GM18498 (cell line): ENCODE measurements around the gene YIF1A.
A peak's percentile ranks its signal among the peaks of the same experiment; 100 is the strongest.

Source experiments
- ATAC-seq: cut with Tn5 transposase; IDR thresholded peaks from one replicate; pipeline ENCODE4 v1.9.1; 2021; ENCODE audit warnings: mild to moderate bottlenecking, moderate library complexity; ENCODE audit not compliant: unreplicated experiment

The YIF1A gene, protein sequence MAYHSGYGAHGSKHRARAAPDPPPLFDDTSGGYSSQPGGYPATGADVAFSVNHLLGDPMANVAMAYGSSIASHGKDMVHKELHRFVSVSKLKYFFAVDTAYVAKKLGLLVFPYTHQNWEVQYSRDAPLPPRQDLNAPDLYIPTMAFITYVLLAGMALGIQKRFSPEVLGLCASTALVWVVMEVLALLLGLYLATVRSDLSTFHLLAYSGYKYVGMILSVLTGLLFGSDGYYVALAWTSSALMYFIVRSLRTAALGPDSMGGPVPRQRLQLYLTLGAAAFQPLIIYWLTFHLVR

DNA sequence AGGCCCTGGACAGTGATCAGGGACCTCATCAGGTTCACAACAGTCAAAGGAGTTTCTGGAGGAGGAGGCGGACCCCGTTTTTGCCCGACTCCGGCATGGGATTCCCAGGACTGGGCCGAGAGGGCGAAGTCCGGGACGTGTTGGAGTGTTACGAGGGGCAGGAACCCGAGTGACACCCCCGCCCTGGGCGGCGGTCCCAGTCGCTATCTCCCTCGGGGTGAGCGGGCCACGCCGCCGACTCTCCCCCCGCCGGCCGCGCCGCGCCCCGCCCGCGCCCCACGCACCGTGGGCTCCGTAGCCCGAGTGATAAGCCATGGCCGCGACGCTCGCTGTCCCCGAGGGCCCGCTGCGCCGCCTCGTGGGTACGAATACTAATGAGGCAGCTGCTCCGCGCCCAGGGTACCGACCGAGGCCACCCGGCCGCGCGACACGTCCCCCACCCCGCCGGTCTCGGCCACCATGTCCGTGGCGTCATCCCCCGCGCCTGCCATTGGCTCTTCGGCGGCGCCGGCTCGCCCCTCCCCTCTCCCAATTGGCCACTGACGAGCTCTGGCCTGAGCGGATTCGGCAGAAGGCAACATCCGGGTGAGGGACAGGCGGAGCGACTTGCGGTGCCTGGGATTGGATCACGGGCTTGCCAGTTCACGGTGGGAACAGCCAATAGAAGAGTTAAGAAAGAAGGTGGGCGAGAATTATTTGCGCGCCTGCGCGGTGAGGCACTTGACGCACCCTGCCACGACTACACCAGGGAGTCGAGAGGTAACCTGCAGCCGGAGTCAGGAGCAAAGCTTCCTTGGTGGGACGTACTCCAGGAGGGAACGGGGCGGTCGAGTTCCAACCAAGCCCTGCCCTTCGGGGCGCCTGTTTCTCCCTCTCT lies at the start of gene YIF1A:
Gene YIF1A, minus strand, starts transcription at position 473 of the 877 bp plus-strand sequence. Its CDS starts 158 bp downstream, at position 315.
- ATAC-seq: peak; percentile 85

DNA sequence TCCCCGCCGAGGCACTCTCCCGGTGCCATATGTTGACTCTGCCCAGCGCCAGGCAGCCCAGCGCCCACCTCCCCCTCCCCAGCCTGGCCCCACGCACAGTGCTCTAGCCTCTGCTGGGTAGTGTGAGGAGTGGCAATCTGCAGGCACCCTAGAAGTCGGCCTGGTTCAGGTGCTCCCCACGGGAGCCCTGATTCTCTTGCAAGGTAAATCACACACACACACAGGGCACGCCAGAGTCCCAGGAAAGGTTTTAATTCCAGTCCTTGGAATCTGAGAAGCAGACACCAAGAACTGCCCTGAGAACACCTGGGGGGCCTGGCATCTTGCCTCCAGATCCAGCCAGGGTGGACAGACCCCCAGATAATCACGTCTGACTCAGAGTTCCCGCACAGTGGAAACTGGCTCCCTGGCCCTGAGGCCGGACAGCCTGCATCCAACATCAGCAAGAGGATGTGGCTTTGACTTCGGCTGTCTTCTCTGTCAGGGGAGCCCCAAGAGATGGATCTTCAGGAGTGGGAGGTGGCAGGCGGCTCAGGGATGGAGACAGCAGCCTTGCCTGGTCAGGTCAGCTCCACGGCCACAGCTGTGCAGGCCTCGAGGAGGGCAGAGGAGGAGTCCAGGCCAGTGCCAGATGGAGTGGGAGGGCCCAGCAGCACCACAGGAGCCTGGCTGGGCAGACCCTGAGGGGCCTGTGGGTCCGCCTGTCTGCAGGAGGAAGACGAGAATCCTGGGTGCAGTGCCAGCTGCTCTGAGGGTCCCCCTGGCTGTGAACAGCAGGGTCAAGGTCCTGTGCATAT lies 48.4 kb upstream of the YIF1A start:
- ATAC-seq: no peak

DNA sequence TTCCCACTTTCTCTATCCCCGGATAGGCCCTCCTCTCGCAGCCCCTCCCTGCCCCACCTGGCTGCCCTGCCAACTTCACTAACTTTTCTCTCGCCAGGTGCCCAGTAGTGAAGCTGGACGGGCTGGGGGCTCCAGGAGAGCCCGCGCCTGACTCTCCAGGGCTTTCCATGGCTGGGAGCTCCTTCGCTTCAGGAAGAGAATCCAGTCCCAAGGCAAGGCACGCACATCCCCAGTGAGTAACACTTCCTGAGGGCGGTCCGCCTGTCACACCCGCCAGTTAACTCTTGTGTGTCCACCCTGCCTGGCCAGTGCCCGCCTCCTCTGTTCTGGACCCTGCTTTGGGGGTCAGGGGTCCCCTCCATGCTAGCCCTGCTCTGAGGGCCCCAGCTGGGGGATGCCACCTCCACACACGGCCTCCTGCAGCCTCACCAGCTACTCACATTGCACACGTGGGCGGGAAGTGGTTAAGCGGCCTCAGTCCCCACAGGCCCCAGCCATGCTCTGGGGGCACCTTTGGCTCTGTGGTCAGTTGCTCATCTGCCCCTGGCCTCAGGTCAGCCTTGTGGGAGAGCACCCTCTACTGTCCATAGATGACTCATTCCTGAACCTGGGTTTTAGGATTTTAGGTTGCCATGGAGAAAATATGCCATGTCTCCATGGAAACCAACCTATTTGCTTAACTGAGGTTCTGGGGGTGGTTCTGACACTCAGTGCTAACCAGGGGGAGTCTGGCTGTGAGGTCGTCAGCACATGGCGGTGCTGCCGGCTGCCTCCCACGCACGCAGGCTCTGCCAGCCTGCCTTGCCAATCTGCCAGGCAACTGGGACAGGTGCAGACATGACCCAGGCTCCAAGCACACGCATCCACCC lies 47.5 kb upstream of the YIF1A start, which contains the start of gene RIN1:
Gene RIN1, minus strand, starts transcription at position 201 of the 869 bp plus-strand sequence. Its CDS starts 32 bp downstream, at position 169.
- peak; percentile 66 for ATAC-seq

DNA sequence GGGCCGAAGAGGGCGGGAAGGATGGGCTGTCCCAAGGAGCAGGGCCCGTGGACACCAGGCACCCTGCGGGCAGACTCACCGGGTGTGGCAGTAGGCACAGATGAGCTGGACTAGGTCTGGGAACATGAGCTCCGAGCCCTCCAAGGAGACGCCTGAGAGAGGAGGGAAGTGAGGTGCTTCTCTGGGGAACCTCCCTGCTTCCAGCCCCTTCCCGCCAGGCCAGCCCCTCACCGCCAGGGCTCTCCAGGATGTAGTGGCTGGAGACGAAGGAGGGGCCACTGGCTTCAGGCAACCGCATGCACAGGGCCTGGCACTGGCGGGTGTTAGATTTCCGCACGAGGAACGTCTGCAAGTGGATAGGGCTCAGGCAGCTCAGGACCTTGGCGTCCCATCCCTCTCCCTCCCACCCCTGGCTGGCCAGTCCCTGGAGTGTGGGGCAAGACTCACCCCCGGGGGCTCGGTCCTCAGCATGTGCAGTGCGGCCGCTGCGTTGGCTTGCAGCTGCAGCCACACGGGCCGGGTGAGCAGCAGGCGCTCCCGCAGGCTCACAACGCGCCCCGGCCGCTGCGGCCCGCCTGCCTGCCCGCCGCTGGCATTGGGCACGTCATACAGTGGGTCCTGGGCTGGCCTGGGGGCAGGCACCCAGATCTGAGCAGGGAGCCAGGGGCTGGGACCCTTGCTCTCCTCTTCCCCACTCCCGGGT lies 46.7 kb upstream of the YIF1A start:
- ATAC-seq: no peak

DNA sequence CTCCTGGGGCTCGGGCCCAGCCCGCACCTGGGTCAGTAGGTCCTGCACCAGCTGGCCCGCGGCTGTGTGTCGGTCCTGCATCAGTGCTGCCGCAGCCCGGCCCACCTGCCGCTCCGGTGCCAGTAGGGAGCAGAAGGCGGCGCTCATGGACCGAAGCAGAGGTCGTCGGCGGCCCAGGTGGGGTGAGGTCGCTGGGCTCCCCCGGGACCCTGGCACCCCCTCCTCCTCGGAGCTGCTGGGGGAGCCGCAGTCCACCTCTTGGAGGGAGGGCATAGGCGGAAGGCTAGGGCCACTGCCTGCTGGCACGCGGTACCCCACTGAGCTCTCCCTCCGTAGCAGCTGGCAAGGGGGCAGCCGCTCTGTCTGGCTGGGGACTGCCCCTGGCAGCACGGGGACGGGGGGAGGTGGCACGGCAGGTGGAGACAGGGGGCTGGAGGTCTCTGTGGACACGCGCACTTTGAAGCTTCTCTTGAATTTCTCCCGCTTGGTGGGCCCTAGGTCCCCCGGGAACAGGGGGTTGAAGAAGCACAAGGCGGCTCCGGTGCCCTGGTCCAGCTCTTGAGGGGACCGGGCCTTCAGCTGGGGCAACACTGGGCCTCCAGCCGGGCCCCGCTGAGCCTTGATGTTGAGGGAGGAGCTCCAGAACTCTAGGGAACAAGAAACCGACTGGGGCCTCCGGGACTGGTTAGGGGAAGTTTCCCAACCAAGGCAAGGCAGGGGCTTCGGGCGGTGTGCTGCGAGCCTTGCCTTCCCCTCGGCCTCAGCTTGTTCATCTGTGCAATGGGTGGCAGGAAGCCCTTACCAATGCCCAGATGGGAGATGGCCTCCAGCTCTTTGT lies 45.9 kb upstream of the YIF1A start:
- ATAC-seq: no peak

DNA sequence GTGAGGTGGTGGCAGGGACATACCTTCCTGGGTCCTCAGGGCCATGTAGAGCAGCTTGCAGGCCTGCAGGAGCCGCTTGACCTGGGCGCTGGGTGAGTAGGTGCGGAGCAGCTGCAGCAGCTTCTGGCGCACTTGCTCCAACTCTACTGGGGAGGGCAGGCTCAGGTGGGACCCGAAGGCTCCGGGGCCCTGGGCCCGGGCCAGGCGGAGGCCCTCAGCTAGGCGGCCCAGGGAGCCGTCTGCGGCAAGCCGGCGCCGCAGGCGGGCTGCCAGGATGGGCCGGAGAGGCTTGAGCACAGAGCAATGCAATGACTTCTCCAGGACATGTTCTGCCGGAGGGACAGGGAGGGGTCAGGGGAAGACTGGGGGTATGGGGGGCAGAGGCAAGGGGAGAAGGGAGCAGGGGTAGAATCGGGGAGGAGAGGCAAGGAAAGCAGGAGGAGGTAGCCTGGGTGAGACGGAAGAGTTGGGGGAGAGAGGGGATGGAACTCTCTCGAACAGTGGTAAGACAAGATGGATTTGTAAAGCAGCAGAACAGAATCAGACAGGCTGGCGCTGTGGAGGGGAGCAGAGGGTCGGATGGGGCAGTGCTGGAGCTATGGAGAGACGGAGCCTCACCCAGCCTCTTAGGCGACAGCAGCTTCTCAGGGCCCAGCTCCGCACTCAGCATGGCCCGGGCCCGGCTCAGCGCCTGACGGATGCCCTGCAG lies 45.1 kb upstream of the YIF1A start:
- no peak for ATAC-seq

DNA sequence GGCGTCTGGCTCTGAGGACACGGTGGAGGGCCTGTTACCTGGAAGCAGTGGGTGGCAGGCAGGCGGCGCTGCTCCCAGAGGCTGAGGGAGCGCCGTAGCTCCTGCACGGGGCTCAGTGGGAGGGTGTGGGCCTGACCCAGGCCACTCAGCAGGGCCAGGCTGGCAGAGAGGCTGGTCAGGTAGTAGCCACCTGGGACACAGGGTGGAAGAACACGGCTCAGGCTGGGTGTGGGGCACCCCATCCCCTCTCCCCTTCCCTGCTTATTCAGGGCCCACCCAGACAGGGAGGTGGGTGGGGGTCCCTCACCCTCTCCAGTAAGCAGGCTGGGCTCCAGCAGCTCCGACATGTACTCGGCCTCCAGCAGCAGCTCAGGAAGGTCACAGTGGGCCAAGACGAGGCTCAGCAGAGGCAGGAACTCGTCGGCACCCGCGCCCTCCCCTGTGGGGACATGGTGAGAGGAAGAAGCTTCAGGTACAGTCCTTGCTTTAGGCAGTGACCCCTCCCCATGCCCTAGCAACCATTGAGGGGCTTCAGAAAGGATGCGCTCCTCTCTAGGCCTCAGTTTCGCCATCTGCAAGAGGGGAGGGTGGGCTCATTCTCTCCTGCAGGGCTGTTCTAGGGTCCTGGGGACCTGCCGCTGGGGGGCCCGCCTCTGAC lies 44.4 kb upstream of the YIF1A start:
- no peak for ATAC-seq

DNA sequence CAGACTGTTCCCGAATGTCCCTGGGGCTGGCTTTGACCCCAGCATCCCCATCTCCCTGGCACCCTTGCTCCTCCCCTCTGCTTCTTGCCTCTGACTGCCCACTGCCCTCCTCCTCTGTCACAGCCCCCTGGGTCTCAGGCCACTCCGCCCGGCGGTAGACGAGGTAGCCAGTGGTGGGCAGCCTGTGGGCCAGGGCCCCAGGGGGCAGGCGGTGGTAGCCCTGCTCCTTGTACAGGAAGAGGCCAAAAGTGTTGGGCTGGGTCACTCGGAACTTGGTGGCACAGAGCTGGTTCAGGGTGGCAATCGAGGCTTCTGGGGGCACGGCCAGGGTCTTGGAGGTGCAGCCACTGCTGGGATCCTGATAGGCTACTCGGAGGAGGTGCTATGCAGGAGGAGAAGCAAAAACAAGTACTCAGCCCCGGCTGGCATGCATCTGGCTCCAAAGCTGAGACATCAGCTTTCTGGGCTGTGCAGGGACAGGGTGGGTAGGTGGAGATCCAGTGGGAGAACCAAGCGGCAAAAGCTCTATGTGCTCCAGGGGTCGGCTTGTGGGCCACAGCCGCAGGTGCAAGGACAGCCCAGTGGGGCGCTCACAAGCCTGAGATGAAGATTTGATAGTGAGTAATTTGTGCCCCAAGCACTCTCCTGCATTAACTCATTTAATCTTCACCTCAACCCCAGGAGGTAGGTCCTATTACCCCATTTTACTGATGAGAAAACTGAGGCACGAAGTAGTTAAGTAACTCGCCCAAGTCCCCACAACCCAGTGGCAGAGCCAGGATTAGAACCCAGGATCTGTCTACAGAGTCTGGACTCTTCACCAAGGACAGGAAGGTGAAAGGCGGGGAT lies 43.7 kb upstream of the YIF1A start:
- no peak for ATAC-seq

DNA sequence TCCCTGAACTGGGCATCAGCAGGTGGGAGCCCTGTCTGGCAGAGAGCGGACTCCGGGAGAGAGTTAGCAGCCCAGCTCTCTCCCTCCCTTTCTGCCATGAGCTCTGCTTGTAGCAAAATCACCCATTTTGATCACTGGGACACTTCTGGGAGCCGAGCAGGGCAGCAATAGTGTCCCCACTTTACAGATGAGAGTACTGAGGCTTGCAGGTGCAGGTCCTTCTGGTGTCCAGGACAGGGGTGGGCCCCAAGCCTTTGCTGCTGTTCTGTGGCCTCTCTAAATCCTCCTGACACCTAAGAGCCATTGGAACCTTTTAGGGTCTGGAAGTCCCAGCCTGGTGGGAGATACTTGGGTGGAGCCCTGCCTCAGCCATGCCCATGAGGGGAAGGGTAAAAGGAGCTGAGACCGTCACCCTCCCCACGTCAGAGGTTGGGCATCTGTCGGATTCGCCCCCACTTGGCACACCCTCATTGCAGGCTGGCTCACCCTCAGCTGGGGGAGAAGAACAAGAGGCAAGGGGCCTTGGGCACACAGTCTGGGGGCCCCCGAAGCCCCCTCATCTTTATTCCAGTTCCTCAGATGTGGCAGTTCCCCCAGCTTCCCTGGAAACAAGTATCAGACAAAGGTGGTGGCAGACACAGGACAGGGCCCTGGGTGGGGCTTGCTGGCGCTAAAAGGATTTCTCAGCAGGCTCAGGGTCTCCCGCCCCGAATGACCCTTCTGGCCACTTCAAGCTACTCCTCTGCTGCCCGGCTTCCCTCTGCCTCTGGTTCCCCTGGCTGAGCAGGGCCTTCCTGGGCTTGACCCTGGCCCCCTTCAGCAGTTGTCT lies 42.8 kb upstream of the YIF1A start:
- no peak for ATAC-seq

DNA sequence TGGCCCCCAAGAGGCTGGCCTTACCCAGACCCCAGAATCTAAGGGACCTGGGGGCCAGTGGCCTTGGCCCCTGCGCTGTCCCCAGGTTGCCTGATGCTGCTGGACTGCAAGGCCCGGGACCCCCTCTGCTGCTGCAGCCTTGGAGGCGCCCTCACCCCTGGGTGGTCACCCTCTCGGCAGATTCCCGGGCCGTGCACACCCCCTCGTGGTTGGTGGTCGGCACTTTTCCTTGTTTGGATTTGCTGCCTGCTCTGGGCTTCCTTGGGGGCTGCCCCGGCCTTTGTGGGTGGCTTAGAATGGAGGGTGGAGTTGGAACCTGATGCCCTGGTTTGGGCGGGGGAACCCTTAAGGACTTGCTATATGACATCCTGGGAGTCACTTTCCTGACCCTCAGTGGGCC lies 42.0 kb upstream of the YIF1A start:
- ATAC-seq: no peak

DNA sequence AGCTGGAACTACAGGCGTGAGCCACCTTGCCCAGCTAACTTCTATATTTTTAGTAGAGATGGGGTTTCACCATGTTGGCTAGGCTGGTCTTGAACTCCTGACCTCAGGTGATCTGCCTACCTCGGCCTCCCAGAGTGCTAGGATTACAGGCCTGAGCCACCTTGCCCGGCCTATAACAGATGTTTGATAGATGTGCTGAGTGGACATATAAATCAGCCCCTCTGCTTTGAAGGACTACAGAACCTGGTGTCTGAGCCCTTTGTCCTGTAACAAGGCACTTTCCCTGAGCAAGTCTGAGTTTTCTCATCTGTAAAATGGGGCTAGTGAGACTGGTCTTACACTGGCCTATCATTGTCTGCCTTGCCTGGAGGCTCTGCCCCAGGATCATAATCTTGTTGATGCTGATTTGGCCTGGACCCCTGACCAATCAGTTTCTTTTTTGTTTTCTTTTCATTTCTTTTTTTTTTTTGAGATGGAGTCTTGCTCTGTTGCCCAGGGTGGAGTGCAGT lies 40.3 kb upstream of the YIF1A start:
- ATAC-seq: no peak

DNA sequence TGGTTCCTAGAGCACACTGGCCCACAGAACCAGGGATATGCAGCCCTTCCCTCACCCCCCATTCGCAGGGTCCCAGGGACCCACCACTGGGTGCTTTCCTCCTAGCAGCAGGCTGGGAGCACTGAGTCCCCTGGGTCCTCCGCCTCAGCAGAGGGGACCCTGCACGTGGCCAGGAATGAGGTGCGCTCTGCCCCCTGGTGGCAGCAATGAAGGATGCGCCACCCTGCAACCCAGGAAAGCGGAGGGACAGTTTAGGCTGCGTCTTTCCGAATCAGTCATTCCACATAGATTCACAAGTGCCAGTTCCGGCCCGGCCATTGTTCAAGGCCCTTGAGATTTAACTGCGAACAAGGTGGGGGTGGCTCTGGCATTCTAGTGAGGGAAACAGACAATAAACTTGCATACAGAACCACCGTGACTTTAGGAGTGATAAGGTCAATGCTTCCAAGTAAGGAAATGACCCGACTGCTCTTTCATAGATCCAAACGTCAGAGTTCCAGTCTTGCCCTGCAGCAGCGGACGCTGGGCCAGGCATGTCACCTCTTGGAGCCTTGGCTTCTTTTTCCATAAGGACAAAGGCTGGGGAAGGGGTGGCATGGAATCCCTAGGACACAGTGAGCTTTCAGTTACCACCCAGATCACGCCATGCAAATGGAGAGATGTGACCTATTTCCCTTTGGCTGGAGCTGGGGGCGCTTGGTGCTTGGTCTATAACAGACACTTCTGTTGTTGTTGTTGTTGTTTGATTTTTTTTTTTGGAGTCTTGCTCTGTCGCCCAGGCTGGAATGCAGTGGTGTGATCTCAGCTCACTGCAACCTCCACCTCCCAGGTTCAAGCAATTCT lies 39.6 kb upstream of the YIF1A start:
- ATAC-seq: no peak

DNA sequence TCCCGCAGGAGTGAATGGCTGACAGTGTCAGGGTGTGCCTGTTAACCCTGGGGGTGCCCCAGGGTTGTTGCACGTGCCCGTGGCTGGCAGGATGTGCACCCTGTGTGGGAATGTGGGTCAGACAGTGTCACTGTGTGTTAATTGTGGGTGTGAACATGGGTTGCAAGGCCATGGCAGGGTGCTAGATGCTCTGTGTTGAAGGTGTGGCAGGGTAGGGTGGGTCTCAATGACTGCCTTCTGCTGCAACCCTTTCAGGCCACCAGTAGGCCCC lies 39.0 kb upstream of the YIF1A start:
- no peak for ATAC-seq

DNA sequence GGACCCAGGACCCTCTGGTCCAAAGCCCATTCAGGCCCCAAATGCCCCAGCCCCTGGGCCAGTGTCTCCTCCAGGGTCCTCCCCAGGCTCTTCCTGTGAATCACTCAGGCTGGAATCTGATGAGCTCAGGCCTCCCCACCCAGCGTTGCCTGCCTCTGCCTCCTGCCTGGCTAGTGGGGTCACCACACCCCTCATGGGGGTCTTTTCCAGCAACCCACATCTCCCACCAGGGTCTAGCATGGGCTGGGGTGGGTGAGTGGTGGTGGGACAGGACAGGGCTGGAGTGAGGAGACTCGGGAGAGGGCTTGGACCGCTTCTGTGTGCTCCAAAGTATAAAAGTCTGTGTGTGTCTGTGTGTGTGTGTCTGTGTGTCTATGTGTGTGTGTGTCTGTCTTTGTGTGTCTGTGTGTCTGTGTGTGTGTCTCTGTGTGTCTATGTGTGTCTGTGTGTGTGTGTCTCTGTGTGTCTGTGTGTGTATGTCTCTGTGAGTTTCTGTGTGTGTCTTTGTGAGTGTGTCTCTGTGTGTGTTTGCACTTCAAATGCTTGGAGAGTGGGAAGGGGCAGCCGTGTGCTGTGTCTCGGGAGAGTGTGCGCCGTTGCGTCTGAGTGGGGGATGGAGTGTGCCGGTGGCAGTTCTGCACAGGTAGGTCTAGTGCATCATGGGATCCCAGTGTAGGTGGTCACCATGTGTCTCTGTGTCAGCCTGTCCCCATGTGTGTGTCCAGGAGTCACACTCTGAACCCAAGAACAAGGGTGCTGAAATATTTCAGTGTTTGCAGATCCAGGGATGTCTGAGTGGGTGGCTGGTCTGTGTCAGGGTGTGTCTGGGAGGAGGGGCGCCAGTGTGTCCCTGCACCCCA lies 38.5 kb upstream of the YIF1A start:
- ATAC-seq: no peak
